ENCODE measurements around the gene RASEF.

RASEF gene

DNA sequence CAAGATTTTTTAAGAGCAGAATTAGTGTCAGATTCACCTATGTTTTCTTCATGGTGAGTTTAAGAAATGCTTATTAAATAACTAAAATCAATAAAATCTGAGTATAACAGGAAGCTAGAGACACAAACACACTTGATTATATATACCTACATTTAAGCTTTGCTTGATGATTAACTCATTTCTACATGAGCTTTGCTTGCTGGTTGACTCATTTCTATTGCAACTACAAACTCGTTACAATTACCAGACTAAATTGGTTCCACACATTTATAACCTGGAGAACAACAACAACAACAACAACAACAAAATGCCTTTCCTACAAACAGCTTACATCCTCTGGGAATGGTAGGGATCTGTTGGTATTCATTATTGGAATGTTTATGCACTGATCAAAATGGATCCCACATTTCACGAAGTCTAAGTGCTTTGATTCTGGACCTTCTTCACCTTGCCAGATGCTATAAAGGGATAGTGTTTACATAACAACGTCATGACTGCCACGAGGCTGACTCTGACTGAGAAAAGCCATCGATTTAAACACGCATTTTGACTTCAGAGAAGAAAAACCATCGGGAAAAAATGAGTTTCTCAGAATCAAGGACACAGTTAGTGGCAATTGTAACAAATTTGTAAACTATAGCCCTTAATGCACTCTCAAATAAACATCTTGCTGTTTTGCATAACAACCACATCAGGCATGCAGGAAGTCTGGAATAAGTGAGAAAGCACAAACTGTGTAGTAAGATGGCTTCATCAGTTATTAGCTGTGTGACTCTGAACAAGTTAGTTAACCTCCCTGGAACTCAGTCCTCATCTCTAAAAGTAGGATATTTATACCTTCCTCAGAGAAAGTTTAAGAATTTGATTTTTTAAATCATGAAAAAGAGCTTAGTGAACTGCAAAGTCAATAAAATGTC lies 49.8 kb downstream of the RASEF start:
- no peak for DNase-seq (ENCODE audit: low read depth)

GRCh38 chr9:83012168-83012921 lies 50.6 kb downstream of the RASEF start:
- no peak for DNase-seq (ENCODE audit: low read depth)

DNA sequence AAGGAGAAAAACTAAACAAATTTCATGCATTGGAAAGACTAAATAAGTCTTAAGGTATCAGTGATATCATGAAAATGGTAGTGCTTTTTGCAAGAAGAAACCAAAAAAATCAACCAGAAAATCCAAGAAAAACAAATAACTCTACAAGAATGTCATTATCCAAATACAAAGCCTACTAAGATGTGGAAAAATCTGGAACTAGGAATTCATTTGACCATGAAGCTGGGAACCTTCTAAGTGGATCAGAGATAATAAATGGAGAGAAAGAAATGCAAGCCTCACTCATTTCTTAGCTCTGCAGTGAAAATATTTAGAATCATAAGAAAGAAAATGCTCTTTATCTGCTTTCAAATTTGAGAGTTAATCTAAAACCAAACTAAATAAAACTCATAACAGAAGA lies 51.3 kb downstream of the RASEF start:
- DNase-seq (ENCODE audit: low read depth): no peak

DNA sequence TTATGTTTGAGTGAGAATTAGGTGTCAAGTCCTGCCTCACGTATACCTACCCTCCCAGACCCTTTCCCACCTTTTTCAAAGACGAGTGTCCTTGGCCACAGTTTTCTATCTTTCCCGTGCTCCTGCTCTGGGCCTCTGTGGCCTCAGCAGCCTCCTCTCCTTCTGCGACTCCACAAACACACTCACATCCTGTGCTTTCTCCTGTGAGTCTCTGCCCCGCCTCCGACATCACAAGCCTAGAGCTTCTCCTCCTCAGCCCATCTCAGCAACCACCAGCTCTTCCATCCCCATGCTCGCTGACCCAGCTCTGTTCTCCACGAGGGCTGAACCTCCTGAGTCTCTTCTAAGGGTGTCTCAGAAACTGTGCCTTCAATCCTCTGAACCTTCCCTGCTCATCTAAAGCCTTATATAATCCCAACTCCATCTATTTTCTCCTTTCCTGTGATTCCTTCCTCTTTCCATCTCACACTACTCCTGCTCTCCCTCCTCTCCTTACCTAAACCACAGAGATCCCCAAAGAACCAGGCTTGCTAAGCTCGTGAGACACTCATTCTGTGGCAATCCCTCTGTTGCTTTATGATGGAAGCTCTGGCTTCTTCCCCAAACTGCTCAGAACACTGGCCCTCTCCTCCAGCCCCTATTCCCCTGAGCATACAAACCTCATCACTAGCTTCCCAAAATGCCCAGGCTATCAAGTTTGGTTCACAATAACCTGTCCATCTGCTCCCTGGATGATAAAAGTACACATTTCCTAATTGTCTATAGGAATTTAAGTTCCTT lies 55.2 kb downstream of the RASEF start:
- DNase-seq (ENCODE audit: low read depth): no peak

DNA sequence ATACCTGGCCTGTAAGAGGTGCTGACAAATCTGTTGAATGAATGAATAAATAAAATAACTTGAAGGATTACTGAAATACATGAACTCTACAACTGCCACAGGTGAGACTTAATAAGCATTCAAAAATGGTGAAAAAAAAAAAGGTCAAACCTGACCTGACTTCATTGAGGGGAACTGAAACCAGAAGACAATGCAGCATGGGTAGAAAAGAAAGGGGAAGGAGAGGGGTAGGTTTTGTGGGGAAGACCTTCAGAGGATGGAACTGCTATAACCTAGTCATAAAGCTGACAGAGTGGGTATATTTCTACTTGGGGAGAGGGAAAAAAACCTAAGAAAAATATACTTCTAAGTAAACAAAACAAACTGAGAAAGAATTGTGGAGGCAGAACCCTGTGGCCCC lies 56.6 kb downstream of the RASEF start:
- DNase-seq (ENCODE audit: low read depth): no peak

GRCh38 chr9:83005963-83006362 lies 57.0 kb downstream of the RASEF start:
- DNase-seq (ENCODE audit: low read depth): no peak

DNA sequence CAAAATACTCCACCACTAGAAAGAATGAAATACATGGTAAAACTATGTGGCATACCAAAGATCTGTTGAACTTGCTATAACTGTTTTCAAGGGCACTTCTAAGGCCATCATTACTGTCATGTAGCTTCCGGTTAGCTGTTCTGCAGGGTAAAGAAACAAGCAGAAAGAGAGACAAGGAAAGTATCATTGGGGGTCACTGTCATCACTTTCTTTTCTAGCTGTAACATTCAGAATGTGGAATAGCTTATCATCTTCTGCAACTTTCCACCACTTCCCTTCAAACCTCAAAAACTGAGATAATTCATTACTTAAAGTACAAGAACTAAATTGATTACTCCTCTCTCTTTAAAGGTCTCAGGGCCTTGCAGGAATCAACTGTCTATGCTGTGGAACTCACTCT lies 57.6 kb downstream of the RASEF start:
- DNase-seq (ENCODE audit: low read depth): no peak

DNA sequence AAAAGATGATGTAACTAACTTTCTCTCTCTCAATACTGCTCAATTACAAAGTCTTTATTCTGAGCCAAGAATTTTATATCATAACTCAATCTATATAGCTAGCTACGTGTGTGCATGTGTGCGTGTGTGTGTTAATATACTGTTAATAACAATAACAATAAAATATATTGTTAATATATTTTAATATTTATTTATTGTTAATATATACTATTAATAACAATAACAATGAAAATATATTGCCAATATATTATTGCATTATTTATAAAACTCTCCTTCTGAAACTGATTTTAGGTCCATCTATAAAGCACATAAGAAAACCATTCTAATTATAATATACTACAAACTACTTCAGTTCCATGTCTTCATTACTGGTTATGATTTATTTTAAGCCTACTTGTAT lies 60.6 kb downstream of the RASEF start:
- DNase-seq (ENCODE audit: low read depth): no peak

- no peak for DNase-seq (ENCODE audit: low read depth)
These were observed 62.2 kb downstream of the RASEF start for GRCh38 chr9:83000765-83001164.

DNA sequence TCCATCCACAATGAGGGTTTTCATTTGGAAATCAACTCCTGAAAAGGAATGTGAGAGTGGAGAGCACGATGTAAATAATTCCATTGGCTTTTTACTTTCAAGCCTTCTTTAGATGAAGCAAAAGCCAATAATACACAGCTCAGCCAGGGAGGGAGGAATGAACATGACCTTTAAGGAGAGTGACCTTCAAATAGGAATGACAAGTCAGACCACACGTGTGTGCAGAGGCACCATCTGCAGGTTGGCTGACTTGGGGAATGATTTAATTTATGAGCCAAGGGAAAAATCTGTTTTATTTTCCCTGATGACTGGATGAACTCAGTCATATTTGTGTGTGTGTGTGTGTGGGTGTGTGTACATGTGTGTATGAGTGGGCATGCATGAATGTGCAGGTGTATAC lies 64.5 kb downstream of the RASEF start:
- no peak for DNase-seq (ENCODE audit: low read depth)

- no peak for DNase-seq (ENCODE audit: low read depth)
These were observed 65.3 kb downstream of the RASEF start for GRCh38 chr9:82997476-82998140.

DNA sequence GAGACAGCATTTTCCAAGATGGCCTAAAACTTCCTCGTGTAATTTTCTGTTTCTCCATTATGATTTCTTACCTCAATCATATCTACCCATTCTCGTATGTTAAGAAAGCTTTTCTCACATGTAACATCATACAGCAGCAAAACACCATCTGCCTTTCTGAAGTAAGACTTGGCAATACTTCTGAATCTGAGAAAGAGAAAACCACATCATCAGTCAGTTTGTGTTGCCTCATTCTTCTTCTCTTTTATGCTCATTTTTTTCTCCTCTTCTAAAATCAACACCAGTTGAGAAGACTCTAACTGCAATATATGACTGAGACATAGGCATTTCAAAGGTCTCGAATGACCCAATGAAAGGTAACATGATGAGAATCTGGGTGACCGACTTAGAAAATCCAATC lies 66.0 kb downstream of the RASEF start:
- DNase-seq (ENCODE audit: low read depth): no peak

DNA sequence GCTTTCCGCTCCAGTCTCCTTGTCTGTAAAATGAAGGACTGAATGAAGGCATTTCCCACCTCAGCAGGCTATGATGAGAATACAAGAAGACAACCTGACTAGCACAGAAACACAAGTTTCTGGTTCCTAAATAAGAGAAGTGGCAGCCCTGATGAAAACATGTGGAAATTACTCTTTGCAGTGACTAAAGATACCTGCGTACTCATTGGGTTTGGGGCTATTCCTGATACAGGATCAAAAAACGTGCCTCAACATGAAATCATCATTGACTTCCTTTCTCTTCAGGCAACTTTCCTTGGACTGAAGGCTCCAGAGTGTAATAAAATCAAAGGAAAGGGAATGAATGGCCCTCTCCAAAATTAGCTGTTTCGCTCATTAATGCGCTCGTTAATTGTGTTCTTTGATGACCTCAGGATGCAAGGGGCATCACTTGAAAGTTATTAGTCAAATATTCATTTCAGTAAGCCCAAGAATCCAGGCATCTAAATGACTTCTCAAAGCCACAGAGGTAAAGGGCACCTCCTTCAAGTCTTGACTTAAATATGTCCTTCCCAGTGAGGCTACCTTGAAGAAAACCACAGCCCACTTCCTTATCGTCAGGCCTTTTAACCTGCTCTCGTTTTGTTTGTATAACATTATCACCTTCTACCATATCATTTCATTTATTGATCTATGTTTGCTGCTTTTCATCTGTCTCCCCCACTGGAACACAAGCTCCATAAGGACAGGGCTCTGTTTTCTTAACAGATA lies 68.9 kb downstream of the RASEF start:
- no peak for DNase-seq (ENCODE audit: low read depth)

DNA sequence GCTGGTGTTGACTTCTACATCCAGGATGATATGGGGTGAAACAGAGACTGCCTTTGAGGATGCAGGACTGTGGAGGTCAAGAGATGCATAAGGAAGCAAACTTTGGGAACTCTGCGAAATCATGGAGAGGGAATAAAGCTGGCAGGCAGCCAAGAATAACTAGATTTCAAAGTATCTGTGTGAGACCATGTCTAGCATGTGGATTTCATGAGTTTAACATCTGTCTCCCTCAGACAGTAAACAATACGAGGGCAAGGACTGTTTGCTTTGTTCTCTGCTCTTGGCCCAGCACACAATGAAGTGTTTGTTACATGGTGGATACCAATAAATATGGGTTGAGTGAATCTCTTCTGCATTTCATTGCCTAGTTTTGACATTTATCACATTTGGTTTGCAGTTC lies 71.3 kb downstream of the RASEF start:
- DNase-seq (ENCODE audit: low read depth): no peak

- DNase-seq (ENCODE audit: low read depth): no peak
These were observed 73.0 kb downstream of the RASEF start for GRCh38 chr9:82989929-82990328.

DNA sequence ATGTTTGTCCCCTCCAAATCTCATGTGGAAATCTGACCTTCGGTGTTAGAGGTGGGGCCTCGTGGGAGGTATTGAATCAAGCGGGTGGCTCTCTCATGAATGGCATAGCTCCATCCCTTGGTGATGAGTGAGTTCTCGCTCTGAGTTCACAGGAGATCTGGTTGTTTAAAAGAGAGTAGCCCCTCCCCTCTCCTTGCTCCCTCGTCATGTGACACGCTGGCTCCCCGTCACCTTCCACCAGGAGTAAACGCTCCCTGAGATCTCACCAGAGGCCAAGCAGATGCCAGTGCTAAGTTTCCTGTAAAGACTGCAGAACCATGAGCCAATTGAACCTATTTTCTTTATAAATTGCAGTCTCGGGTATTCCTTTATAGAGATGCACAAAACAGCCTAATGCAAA lies 74.5 kb downstream of the RASEF start:
- no peak for DNase-seq (ENCODE audit: low read depth)

DNA sequence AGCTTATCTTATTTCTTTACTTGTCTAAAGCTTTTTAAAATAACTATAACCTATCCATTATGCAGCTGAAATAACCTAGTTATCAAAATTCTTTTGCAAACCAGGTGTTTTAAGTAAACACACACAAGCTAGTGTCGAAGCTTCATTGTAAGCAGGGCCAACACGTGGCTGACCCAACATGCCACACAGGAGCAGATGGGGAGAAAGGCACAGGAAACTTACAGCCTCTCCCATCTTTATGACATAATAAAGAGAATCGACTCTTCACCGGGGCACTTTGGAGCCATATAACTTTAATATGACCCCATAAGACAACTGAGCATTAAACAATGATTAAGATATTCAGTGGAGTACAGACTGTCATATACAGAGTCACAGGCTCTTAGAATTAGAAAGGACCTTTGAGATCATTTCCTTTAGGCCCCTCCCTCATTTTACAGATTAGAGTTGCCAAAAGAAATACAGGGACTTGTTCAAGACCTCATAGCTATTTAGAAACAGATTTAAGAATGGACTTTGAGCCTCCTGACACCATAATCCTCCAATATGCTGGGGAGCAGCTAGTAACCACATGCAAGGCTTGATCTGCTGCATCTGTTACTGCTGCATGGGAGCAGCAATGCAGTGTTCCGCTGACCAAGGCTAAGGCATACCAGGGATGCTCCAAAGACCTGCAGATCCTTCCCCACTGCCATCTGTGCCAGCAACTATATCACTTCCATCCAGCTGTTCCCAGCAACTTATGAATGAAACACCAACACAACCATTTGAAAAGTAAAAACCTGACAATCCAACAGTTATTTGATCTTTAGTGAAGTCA lies 75.4 kb downstream of the RASEF start:
- no peak for DNase-seq (ENCODE audit: low read depth)

DNA sequence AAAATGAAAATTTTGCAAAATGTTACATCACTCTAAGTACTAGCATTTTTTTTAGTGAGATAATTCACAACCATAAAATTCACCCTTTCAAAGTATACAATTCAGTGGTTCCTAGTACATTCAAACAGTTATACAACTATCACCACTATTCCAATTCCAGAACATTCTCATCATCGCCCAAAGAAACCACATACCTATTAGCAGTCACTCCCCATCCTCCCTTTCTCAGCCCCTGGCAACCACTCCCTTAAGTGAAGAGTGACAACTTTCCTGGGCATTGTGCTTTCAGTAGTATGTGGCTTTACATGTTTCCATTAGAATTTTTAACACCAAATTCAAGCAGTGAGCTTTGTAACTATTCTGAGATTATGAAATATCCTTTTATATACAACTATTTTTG lies 81.4 kb downstream of the RASEF start:
- no peak for DNase-seq (ENCODE audit: low read depth)

DNA sequence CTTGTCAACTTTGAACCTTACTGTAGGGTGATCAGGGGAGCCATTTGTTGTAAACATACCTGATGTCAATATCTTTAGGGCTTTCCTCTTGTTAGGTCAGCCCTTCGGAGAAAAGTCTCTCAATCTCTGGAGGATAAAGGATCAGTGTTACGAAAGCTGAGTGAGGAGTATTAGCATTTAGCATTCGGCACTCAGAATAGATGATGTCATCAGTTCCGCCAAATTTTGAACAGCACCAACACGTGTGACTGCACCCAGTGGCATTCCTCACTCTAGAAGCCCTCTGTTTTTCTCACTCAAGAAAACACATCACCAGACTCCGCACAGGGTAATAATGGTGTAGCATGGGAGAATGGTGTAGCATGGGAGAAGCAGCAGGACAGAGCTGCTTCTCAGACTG lies 87.8 kb downstream of the RASEF start:
- no peak for DNase-seq (ENCODE audit: low read depth)

DNA sequence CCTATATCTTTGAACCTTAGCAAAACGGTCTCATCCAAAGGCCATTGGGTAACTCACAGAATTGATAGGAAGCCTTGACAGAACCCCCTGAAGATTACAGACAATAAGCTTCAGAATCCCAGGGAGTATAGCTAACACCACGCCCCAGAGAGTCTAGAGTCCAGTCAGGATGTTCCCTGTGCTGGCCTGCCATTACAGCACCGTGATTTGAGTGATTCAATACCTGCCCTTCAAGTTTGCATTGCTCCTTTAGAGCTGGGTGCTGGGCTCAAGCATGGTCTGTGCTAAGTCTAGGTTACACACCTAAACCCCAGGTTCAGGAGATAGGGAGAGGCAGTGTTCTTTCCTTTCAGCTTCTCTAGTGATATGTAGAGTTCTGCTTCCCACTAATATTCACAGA lies 90.5 kb downstream of the RASEF start:
- no peak for DNase-seq (ENCODE audit: low read depth)

GRCh38 chr9:82970359-82970758 lies 92.6 kb downstream of the RASEF start:
- DNase-seq (ENCODE audit: low read depth): no peak

All from activated T-cell treated with anti-CD3 and anti-CD28 coated beads for 1 hour (primary cell).